Thyroid gland (tissue), 4 donors: ENCODE measurements around the gene LRCH1.

Experiments used
- CTCF ChIP-seq, 6 experiments: fragments of 200-600 bp in 3 of 6; fragments of 450-650 bp in 3 of 6; sonication (generic) in 3 of 6; IDR thresholded peaks; one replicate each; pipeline ENCODE4 v1.5.1; 2016 to 2019; ENCODE audit warnings: antibody characterized with exemption in 6 of 6, mild to moderate bottlenecking in 2 of 6, inconsistent platforms in 1 of 6, moderate library complexity in 1 of 6
- POLR2A ChIP-seq, 2 donors: fragments of 450-650 bp; IDR thresholded peaks; one replicate each; pipeline ENCODE4 v1.6.1; 2017; ENCODE audit warnings: antibody characterized with exemption in 2 of 2, mild to moderate bottlenecking in 2 of 2, moderate library complexity in 1 of 2

- TF ChIP-seq CTCF (IDR thresholded peaks at IDR 0.05) (no peak), POLR2A (IDR thresholded peaks at IDR 0.05) (no peak)
Measured at GRCh38 chr13:46521921-46522747, 30.8 kb upstream of the LRCH1 start.
